ACC112 (cell line): Measurements from ENCODE around the gene EBF3.

Source experiments
- H2AFZ ChIP-seq: fragments of 200-600 bp; sonication (generic); one replicate; pipeline ENCODE4 v1.6.0; 2017; ENCODE audit warnings: antibody characterized with exemption, low read length; ENCODE audit not compliant: unreplicated experiment
- H3K27ac ChIP-seq: fragments of 200-600 bp; sonication (generic); 2 replicates; pipeline ENCODE4 v1.5.1; 2014; ENCODE audit warnings: low read depth, mild to moderate bottlenecking, antibody characterized with exemption, low read length, moderate library complexity
- H3K27me3 ChIP-seq: fragments of 200-600 bp; sonication (generic); 2 replicates; pipeline ENCODE4 v1.6.1; 2014; ENCODE audit warnings: mild to moderate bottlenecking, antibody characterized with exemption, low read length, moderate library complexity, mixed read lengths; ENCODE audit not compliant: insufficient read depth
- H3K36me3 ChIP-seq: fragments of 200-600 bp; sonication (generic); 2 replicates; pipeline ENCODE4 v1.6.1; 2016; ENCODE audit warnings: mild to moderate bottlenecking, antibody characterized with exemption, low read length, moderate library complexity, mixed read lengths; ENCODE audit not compliant: insufficient read depth
- H3K4me1 ChIP-seq: fragments of 200-600 bp; sonication (generic); one replicate; pipeline ENCODE4 v1.6.1; 2016; ENCODE audit warnings: low read length, mixed read lengths; ENCODE audit not compliant: insufficient read depth, unreplicated experiment, control insufficient read depth
- H3K4me3 ChIP-seq: fragments of 200-600 bp; sonication (generic); 2 replicates; pipeline ENCODE4 v1.5.1; 2014; ENCODE audit warnings: mild to moderate bottlenecking, low read depth, low read length
- H3K79me2 ChIP-seq: fragments of 200-600 bp; sonication (generic); one replicate; pipeline ENCODE4 v1.6.0; 2016; ENCODE audit warnings: low read length; ENCODE audit not compliant: control insufficient read depth, unreplicated experiment, insufficient read depth

EBF3 gene

DNA sequence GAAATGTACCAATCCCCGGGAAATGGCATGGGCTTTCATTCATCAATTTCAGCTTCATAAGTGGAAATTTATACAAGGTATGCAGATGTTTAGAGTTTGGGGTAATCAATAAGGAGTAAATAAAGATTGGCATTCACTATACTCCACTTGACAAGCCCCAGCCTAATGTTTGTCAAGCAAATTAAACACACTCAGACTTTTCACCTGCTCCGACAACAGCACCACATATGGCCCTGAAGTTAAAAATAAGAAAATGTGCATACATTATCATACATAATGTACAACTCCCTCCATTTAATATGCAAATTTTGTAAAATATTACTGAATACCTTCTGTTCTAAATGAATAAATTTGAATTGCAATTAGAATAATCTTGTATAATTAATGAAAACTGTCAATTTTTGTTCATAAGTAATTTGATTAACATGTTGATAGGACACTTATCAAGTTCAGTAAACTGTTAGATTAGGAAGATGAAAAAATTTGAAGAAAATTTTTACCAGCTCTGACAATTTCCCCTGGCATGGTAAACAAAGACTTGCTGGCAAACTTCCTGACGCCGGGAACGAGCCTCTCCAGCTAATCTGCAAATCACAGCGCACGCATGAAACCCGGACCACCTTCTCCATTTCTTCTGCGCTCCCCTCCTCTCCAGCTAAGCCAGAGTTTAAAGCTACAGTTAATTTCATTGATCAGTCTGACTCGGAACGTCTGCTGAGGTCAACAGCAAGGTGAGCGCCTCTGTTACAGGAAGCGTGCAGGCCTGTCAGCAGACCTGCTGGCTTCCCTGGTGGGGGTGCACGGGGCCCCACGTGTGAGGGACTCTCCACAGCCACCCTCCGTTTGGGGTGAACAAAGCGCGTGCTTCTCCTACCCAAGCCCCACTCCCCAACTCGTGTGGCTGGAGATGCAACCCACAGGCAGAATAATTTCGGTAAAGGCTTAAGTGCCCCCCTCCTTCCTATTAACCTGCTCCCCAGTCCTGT, 70.7 kb downstream of the EBF3 start:
- no peak overlapping the region for H3K27ac ChIP-seq
- H3K27me3 ChIP-seq: no peaks in the 10 kb centered on the region

DNA sequence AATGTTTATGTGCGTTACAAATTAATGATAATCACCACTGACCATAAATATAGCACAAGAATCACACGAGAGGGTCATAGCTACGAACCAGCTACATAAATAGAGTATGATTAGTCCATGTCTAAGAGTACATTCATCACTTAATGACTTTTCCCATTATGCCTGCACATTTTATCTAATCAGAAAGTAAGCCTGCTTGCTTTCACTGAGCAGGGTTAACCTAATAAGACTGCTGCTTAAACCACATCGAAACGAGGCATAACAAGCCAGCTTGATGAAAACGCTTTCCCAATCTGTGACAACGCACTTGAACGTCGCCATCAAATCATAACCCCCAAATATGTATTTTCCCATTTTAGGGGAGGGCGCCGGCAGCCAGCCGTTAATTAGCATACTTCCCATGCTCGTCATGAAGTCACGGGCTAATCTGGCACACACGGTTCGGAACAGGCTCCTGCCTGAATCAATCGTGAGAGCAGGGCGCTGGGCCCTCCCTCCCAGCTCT, 71.5 kb downstream of the EBF3 start:
- Histone ChIP-seq H3K27ac (no peak overlapping the region), H2AFZ (no peak overlapping the region), H3K4me1 (no peaks in the 10 kb centered on the region), H3K36me3 (no peaks in the 10 kb centered on the region), H3K27me3 (no peaks in the 10 kb centered on the region), H3K4me3 (peak overlapping the region; percentile 57; the same call in 1 of the 2 replicates), H3K79me2 (no peaks in the 10 kb centered on the region)

More for the DNA sequence above, 70.7 kb downstream of the EBF3 start:
- no peak overlapping the region for H2AFZ ChIP-seq
- no peaks in the 10 kb centered on the region for H3K4me1 ChIP-seq
- H3K79me2 ChIP-seq: no peaks in the 10 kb centered on the region
- H3K4me3 ChIP-seq: no peak overlapping the region; the same call in 1 of the 2 replicates
- no peaks in the 10 kb centered on the region for H3K36me3 ChIP-seq

GRCh38 chr10:129891806-129892205, 72.3 kb downstream of the EBF3 start:
- H3K4me3 ChIP-seq: no peak overlapping the region
- H3K4me1 ChIP-seq: no peaks in the 10 kb centered on the region
- H3K79me2 ChIP-seq: no peaks in the 10 kb centered on the region
- H3K27me3 ChIP-seq: no peaks in the 10 kb centered on the region
- no peaks in the 10 kb centered on the region for H3K36me3 ChIP-seq
- no peak overlapping the region for H3K27ac ChIP-seq
- H2AFZ ChIP-seq: no peak overlapping the region

- Histone ChIP-seq H3K4me1 (no peaks in the 10 kb centered on the region), H3K79me2 (no peaks in the 10 kb centered on the region), H3K27ac (no peak overlapping the region), H3K4me3 (no peak overlapping the region), H3K27me3 (no peaks in the 10 kb centered on the region), H3K36me3 (no peaks in the 10 kb centered on the region), H2AFZ (no peak overlapping the region)
Observed at GRCh38 chr10:129890170-129890569, 73.9 kb downstream of the EBF3 start.

DNA sequence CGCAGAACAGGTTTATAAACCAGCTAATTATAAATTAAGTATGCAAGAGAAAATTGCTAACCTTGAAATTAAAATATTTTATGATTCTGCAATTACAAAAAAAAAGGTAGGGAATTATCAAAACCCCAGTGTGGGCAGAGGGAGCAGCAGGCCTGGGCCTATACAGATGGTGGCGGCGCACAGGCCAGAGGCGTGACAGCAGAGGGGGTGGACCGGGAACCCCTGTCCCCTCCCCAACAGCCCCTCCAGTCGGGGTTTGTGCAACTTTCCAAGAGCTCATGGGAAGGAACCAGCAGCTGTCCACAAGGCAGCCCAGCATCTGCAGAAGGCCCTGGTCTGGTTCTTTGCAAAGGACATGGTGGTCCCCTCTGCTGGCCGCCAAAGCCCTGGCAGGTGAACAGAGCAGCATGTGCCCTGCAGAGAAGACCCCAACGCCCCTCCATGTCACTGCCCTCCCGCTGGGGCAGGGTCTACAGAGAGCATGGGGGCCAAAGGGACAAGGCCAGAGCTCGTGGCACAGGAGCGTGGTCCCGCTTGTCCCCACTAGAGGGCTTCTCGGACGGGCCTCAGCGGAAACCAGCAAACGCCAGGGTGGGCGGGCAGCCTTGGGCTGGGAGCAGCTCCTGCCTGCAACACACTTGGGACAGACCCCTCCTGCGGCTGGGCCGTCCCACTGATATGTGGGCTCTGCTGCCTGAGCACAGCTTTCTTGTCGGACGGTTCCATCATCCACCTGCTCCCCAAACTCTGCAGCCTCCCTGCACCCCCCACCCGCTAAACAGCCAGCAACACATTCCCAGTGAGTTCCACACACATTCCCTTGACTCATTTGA, 75.1 kb downstream of the EBF3 start:
- H3K79me2 ChIP-seq: no peaks in the 10 kb centered on the region
- H3K27ac ChIP-seq: no peak overlapping the region
- H2AFZ ChIP-seq: no peak overlapping the region
- H3K4me3 ChIP-seq: no peak overlapping the region
- H3K4me1 ChIP-seq: no peaks in the 10 kb centered on the region
- no peaks in the 10 kb centered on the region for H3K27me3 ChIP-seq
- no peaks in the 10 kb centered on the region for H3K36me3 ChIP-seq

DNA sequence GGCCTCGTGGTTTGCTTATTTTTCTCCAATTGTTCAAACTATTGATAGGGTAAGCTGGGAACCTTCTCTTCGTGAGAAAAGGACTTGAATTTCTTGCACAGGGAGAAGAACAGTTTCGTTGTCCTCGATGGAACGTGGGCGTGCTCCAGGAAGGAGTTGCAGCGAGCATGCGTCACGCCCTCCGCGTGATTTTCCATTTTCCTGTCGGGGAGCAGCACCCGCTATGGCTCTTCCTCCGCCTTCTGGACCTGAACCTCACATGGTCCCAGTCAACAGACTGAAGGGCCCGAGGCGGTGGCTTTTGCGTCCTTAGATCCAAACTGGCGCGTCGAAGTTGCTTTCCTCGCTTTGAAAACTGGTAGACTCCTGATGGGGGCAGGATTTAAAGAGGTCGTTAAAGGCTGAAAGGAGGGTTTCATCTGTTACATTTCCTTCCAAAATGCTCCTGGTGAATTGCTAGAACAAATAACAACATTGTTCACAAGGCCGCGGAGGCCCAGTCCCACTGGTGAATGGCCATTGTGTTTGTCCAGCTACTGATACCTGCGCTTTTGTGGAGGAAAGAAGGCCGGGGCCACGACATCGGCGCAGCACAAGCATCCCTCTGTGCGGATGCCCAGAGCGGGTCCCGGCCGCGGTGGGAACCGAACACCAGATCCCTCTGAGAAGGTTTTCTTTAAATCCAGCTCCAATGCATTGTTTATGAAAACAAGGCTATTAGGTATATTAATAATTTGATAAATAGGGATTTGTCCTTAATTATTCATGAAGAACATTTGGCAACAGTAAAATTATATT, 75.9 kb downstream of the EBF3 start:
- Histone ChIP-seq H2AFZ (no peak overlapping the region), H3K36me3 (no peaks in the 10 kb centered on the region), H3K79me2 (no peaks in the 10 kb centered on the region), H3K27ac (no peak overlapping the region), H3K4me1 (no peaks in the 10 kb centered on the region), H3K4me3 (no peak overlapping the region), H3K27me3 (no peaks in the 10 kb centered on the region)

GRCh38 chr10:129887381-129887905, 76.6 kb downstream of the EBF3 start:
- Histone ChIP-seq H3K79me2 (no peaks in the 10 kb centered on the region), H3K36me3 (no peaks in the 10 kb centered on the region), H3K4me1 (no peaks in the 10 kb centered on the region), H2AFZ (no peak overlapping the region), H3K27me3 (no peaks in the 10 kb centered on the region), H3K27ac (no peak overlapping the region), H3K4me3 (no peak overlapping the region)

DNA sequence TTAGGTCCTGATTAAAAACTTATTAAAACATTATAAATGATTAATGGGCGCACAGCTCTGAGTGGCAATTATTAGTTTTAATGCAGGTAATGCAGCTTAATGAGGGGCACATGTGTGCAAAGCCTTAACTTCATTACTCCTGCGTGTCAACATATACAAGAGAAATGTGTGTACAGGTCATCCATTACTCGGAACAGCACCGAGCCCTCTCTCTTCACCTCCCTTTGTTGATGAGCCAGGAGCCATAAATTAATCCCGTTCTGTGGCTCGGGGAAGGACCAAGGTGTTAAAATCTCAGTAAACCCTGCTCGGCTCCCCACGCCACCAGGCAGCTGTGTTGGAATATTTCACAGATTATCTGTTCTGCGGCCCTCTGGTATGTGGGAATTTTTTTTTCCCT, 77.8 kb downstream of the EBF3 start:
- Histone ChIP-seq H2AFZ (no peak overlapping the region), H3K79me2 (no peaks in the 10 kb centered on the region), H3K36me3 (no peaks in the 10 kb centered on the region), H3K27ac (no peak overlapping the region), H3K4me1 (no peaks in the 10 kb centered on the region), H3K27me3 (no peaks in the 10 kb centered on the region), H3K4me3 (no peak overlapping the region)

DNA sequence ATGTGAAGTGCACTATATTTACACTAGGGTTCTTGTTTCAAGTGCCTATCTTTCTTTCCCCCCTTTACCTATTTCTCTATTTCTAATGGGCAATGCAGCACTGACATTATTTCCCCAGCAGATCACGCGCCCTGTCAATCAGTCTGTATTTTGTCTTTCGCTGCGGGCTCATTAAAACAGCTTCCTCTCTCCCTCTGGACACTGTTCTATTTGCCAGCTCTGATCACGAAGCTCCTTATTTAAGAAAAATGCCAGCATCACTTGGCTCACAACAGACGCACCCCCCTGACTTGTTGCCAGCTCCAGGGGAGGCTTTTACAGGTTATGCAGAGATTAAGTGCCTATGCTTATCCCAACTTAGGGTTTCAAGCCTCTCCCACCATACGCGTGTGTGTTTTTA, 78.5 kb downstream of the EBF3 start:
- Histone ChIP-seq H3K4me3 (no peak overlapping the region), H3K79me2 (no peaks in the 10 kb centered on the region), H3K4me1 (no peaks in the 10 kb centered on the region), H3K27me3 (no peaks in the 10 kb centered on the region), H3K36me3 (no peaks in the 10 kb centered on the region), H3K27ac (no peak overlapping the region), H2AFZ (no peak overlapping the region)
